H1 (cell line): ENCODE data around the gene SBK2. TPM values are rescaled to one million over a fixed set of nuclear protein-coding genes. Genes with fewer than 3 reads are reported as not detected.

Source experiments
- CTCF ChIA-PET: fragments of 300-600 bp; sonication (Branson Sonifier 250); formaldehyde crosslinking; loops from one replicate; lab custom pipeline; 2021; ENCODE audit not compliant: partially characterized antibody; lab: Charles Lee
- POLR2A ChIA-PET: fragments of 300-600 bp; sonication (Branson Sonifier 250); formaldehyde crosslinking; loops from one replicate; lab custom pipeline; 2021; ENCODE audit warnings: inconsistent platforms; ENCODE audit not compliant: partially characterized antibody; lab: Charles Lee
- DNase-seq, 2 experiments: peaks; one replicate each; pipeline versions ENCODE4 v3.0.0 to v3.0.0-alpha.2; 2010 to 2022; ENCODE audit warnings: low spot score in 2 of 2, low read depth in 1 of 2, mixed read lengths in 1 of 2
- FAIRE-seq: peaks from 2 replicates; lab custom pipeline; 2011; peaks lifted over from hg19 to GRCh38; lab: Jason Lieb, UNC
- H2AFZ ChIP-seq: 2 replicates; pipeline ENCODE4 v1.8.1; 2012; ENCODE audit warnings: low read length, inconsistent platforms
- H2AK5ac ChIP-seq: 2 replicates; pipeline ENCODE4 v1.6.1; 2013; ENCODE audit warnings: low read depth, low read length
- H2BK120ac ChIP-seq: replicated peaks from 2 replicates; pipeline ENCODE3; 2013; ENCODE audit warnings: low read depth, low read length, inconsistent platforms
- H2BK12ac ChIP-seq: 2 replicates; pipeline ENCODE4 v1.6.1; 2013; ENCODE audit warnings: low read depth, low read length
- H2BK15ac ChIP-seq: 2 replicates; pipeline ENCODE4 v1.6.1; 2013; ENCODE audit warnings: low read length
- H2BK20ac ChIP-seq: 2 replicates; pipeline ENCODE4 v1.6.1; 2013; ENCODE audit warnings: low read length
- H2BK5ac ChIP-seq: 2 replicates; pipeline ENCODE4 v1.6.1; 2013; ENCODE audit warnings: low read depth, low read length
- H3K14ac ChIP-seq: 2 replicates; pipeline ENCODE4 v1.6.1; 2013; ENCODE audit warnings: inconsistent platforms; ENCODE audit not compliant: insufficient read length
- H3K18ac ChIP-seq: 2 replicates; pipeline ENCODE4 v1.6.1; 2013; ENCODE audit warnings: low read length; ENCODE audit errors: extremely low read depth
- H3K23ac ChIP-seq: 2 replicates; pipeline ENCODE4 v1.6.1; 2013; ENCODE audit warnings: inconsistent platforms; ENCODE audit not compliant: insufficient read length
- H3K23me2 ChIP-seq: 2 replicates; pipeline ENCODE4 v1.6.1; 2013; ENCODE audit warnings: low read depth, low read length
- H3K27ac ChIP-seq: 2 replicates; pipeline ENCODE4 v1.6.1; 2011; ENCODE audit warnings: low read depth, low read length, inconsistent platforms
- H3K27me3 ChIP-seq, 4 experiments: replicated peaks in 1 of 4; 1 replicate in 1 of 4; 2 replicates in 3 of 4; pipeline versions ENCODE4 v1.6.1 to v1.8.1; 2011 to 2013; ENCODE audit warnings: low read length in 3 of 4, mild to moderate bottlenecking in 3 of 4, inconsistent platforms in 2 of 4, mixed read lengths in 2 of 4, moderate library complexity in 1 of 4; ENCODE audit not compliant: control insufficient read depth in 3 of 4, insufficient read depth in 3 of 4; ENCODE audit errors: extremely low read depth in 1 of 4
- H3K36me3 ChIP-seq, 4 experiments: 2 replicates each; pipeline versions ENCODE4 v1.6.1 to v1.8.1; 2011 to 2013; ENCODE audit warnings: mild to moderate bottlenecking in 4 of 4, low read length in 3 of 4, moderate library complexity in 2 of 4, control low read depth in 1 of 4, inconsistent platforms in 1 of 4; ENCODE audit not compliant: insufficient read depth in 4 of 4, control insufficient read depth in 2 of 4
- H3K4ac ChIP-seq: replicated peaks from 2 replicates; pipeline ENCODE3; 2013; ENCODE audit warnings: low read length, low read depth, mixed read lengths, inconsistent platforms; ENCODE audit not compliant: insufficient read length
- H3K4me1 ChIP-seq, 4 experiments: replicated peaks in 1 of 4; 1 replicate in 1 of 4; 2 replicates in 3 of 4; pipeline versions ENCODE4 v1.6.1 to v1.8.1; 2011 to 2013; ENCODE audit warnings: low read length in 3 of 4, inconsistent platforms in 2 of 4, mixed read lengths in 1 of 4; ENCODE audit not compliant: insufficient read depth in 4 of 4, control insufficient read depth in 3 of 4
- H3K4me2 ChIP-seq, 2 experiments: 2 replicates each; pipeline versions ENCODE4 v1.6.1 to v1.8.1; 2011 to 2013; ENCODE audit warnings: low read depth in 2 of 2, low read length in 2 of 2, control low read depth in 1 of 2, inconsistent platforms in 1 of 2, mild to moderate bottlenecking in 1 of 2; ENCODE audit not compliant: insufficient read depth in 1 of 2
- H3K4me3 ChIP-seq, 4 experiments: fragments of 200-600, 300-600 bp in 1 of 4; sonication (generic), shearing (Covaris generic), sonication (Bioruptor Twin) in 1 of 4; 2 replicates each; pipeline versions ENCODE4 v1.5.1 to v1.8.1; 2011 to 2016; ENCODE audit warnings: low read length in 4 of 4, low read depth in 3 of 4, control low read depth in 2 of 4, inconsistent platforms in 2 of 4, mild to moderate bottlenecking in 2 of 4, mixed read lengths in 1 of 4, moderate library complexity in 1 of 4; ENCODE audit not compliant: insufficient read depth in 2 of 4; ENCODE audit errors: extremely low read depth in 1 of 4
- H3K56ac ChIP-seq: replicated peaks from 2 replicates; pipeline ENCODE3; 2013; ENCODE audit warnings: low read depth, mild to moderate bottlenecking, mixed read lengths, low read length, inconsistent platforms; ENCODE audit not compliant: insufficient read length
- H3K79me1 ChIP-seq: 2 replicates; pipeline ENCODE4 v1.6.1; 2013; ENCODE audit warnings: low read depth, low read length, control low read depth
- H3K79me2 ChIP-seq, 2 experiments: 2 replicates each; pipeline versions ENCODE4 v1.6.1 to v1.8.1; 2012 to 2013; ENCODE audit warnings: low read length in 2 of 2, mild to moderate bottlenecking in 2 of 2, inconsistent platforms in 1 of 2; ENCODE audit not compliant: insufficient read depth in 2 of 2, control insufficient read depth in 1 of 2
- H3K9ac ChIP-seq, 4 experiments: replicated peaks in 1 of 4; 1 replicate in 1 of 4; 2 replicates in 3 of 4; pipeline versions ENCODE4 v1.6.1 to v1.8.1; 2011 to 2013; ENCODE audit warnings: low read depth in 3 of 4, low read length in 3 of 4, control low read depth in 2 of 4, mild to moderate bottlenecking in 2 of 4, moderate library complexity in 2 of 4, inconsistent platforms in 1 of 4; ENCODE audit errors: extremely low read depth in 1 of 4
- H3K9me3 ChIP-seq, 2 experiments: 2 replicates each; pipeline versions ENCODE4 v1.6.1 to v1.8.1; 2012 to 2013; ENCODE audit warnings: mild to moderate bottlenecking in 2 of 2, moderate library complexity in 2 of 2, control low read depth in 1 of 2, inconsistent platforms in 1 of 2, low read depth in 1 of 2, low read length in 1 of 2, mixed read lengths in 1 of 2; ENCODE audit not compliant: insufficient read depth in 2 of 2
- H4K20me1 ChIP-seq, 2 experiments: replicated peaks in 1 of 2; 2 replicates each; pipeline versions ENCODE3 to v1.8.1; 2011 to 2013; ENCODE audit warnings: inconsistent platforms in 2 of 2, low read length in 2 of 2, mild to moderate bottlenecking in 1 of 2; ENCODE audit not compliant: insufficient read depth in 2 of 2, control insufficient read depth in 1 of 2
- H4K5ac ChIP-seq: 2 replicates; pipeline ENCODE4 v1.6.1; 2013; ENCODE audit warnings: low read length, low read depth, mixed read lengths, inconsistent platforms; ENCODE audit not compliant: insufficient read length
- H4K8ac ChIP-seq: 2 replicates; pipeline ENCODE4 v1.8.0; 2013; ENCODE audit warnings: mild to moderate bottlenecking, moderate library complexity, low read length, inconsistent platforms; ENCODE audit not compliant: insufficient read depth; ENCODE audit errors: extremely low read depth
- H4K91ac ChIP-seq: replicated peaks from 2 replicates; pipeline ENCODE3; 2013; ENCODE audit warnings: low read length, mixed read lengths, inconsistent platforms; ENCODE audit not compliant: insufficient read length
- ATF3 ChIP-seq: IDR thresholded peaks from 2 replicates; pipeline ENCODE4 v1.6.1; 2011; ENCODE audit warnings: low read depth, mild to moderate bottlenecking, low read length; ENCODE audit not compliant: insufficient read depth
- CBX5 ChIP-seq: fragments of 300-800, 300-1000 bp; sonication (generic); IDR thresholded peaks from 2 replicates; pipeline ENCODE4 v1.7.1; 2016; ENCODE audit warnings: antibody characterized with exemption, low read length, low read depth
- CHD2 ChIP-seq: IDR thresholded peaks from 2 replicates; pipeline ENCODE4 v1.6.1; 2012; ENCODE audit warnings: low read length, improper control_type of control experiment
- FOSL1 ChIP-seq: IDR thresholded peaks from 2 replicates; pipeline ENCODE4 v1.6.1; 2011; ENCODE audit warnings: mild to moderate bottlenecking, low read depth, low read length, moderate library complexity; ENCODE audit not compliant: insufficient read depth
- MAX ChIP-seq: IDR thresholded peaks from 2 replicates; pipeline ENCODE4 v1.6.1; 2012; ENCODE audit warnings: inconsistent platforms
- NRF1 ChIP-seq: IDR thresholded peaks from 2 replicates; pipeline ENCODE4 v1.6.1; 2011; ENCODE audit warnings: mild to moderate bottlenecking, low read depth, low read length, improper control_type of control experiment
- POU5F1 ChIP-seq: IDR thresholded peaks from 2 replicates; pipeline ENCODE4 v1.6.1; 2011; ENCODE audit warnings: low read depth, mild to moderate bottlenecking, low read length, moderate library complexity
- RAD21 ChIP-seq, 2 experiments: IDR thresholded peaks in 1 of 2; conservative IDR thresholded peaks in 1 of 2; 2 replicates each; pipeline ENCODE4 v1.6.1; 2011; ENCODE audit warnings: low read depth in 2 of 2, low read length in 2 of 2, improper control_type of control experiment in 1 of 2, inconsistent platforms in 1 of 2, mild to moderate bottlenecking in 1 of 2, moderate library complexity in 1 of 2
- RBBP5 ChIP-seq: IDR thresholded peaks from 2 replicates; pipeline ENCODE4 v1.7.1; 2012; ENCODE audit warnings: low read depth, mild to moderate bottlenecking, inconsistent platforms, low read length, moderate library complexity, borderline replicate concordance
- SAP30 ChIP-seq: fragments of 300-600 bp; sonication (generic); IDR thresholded peaks from 2 replicates; pipeline ENCODE4 v1.7.1; 2012; ENCODE audit warnings: low read length, moderate library complexity, mild to moderate bottlenecking, inconsistent platforms; ENCODE audit not compliant: insufficient read depth, insufficient replicate concordance
- SIRT6 ChIP-seq: IDR thresholded peaks from one replicate; pipeline ENCODE4 v1.7.1; 2012; ENCODE audit warnings: low read length, inconsistent platforms
- TAF7 ChIP-seq: optimal IDR thresholded peaks from 2 replicates; pipeline ENCODE3; 2011; ENCODE audit warnings: low read depth, mild to moderate bottlenecking, inconsistent platforms, low read length, moderate library complexity, borderline replicate concordance
- WGBS, 2 experiments: shearing (Covaris generic) in 1 of 2; methylation state at CpG; one replicate each; pipeline versions ENCODE4 v1.1.6 to v1.1.7; 2013 to 2015; ENCODE audit warnings: low lambda C conversion rate in 2 of 2, mixed read lengths in 2 of 2, inconsistent platforms in 1 of 2, low coverage in 1 of 2, missing lambda C conversion rate in 1 of 2; ENCODE audit not compliant: insufficient replicate concordance in 2 of 2, insufficient coverage in 1 of 2, insufficient read length in 1 of 2; ENCODE audit errors: extremely low coverage in 1 of 2, missing lambda C conversion rate in 1 of 2; 5-methylcytosine and 5-hydroxymethylcytosine counted together
- polyA plus RNA-seq, 7 experiments: library from polyadenylated mRNA; depleted of rRNA in 3 of 7; stranded (reverse) in 5 of 7; unstranded in 2 of 7; fragments of >200 nt in 5 of 7; fragments of 200-250 nt in 2 of 7; gene quantifications; 1 replicate in 5 of 7; 2 replicates in 1 of 7; 4 replicates in 1 of 7; pipeline versions ENCODE4 v1.2.1 to v1.2.3, GENCODE V29; 2011 to 2013; ENCODE audit warnings: missing spikeins in 2 of 7, mixed read lengths in 2 of 7
- total RNA-seq: library from RNA; stranded (reverse); fragmentation: NEBNext Ultra II Directional; extraction: Animal tissue kit (Norgen Biotek cat#: 25700); gene quantifications from 2 replicates; pipeline ENCODE4 v1.2.1, GENCODE V29; 2021

Gene SBK2
- total and polyA plus RNA-seq, 2 of the 8 experiments (the other 6 are each of a cell fraction or from before 2014, with no cell fraction given): 3.2 to 4.1 TPM

- Histone ChIP-seq H3K27me3 (peaks cover 5 to 10% (median 7%) of the 10 kb centered on the region in 4 experiments), H3K27ac (no peak overlapping the region), H3K56ac (no peak overlapping the region), H4K5ac (no peak overlapping the region), H3K4me3 (no peak overlapping the region), H2BK15ac (0 out of 2 replicates have a peak overlapping the region, but pooled peaks have one; percentile 65), H4K20me1 (no peaks in the 10 kb centered on the region), H4K91ac (no peak overlapping the region), H2BK20ac (peak overlapping the region; percentile 61; the same call in 1 of the 2 replicates), H3K4me1 (no peaks in the 10 kb centered on the region), H3K18ac (no peak overlapping the region), H3K9me3 (peaks cover 5 to 6% of the 10 kb centered on the region in 2 experiments; a peak in 3 of 4 replicates), H2AFZ (no peak overlapping the region), H3K23me2 (no peaks in the 10 kb centered on the region), H3K79me2 (no peaks in the 10 kb centered on the region), H2AK5ac (0 out of 2 replicates have a peak overlapping the region, but pooled peaks have one; percentile 13), H3K36me3 (peaks cover 0 to under 1% (median 0%) of the 10 kb centered on the region in 4 experiments; a peak in 1 of 8 replicates), H3K9ac (no peak overlapping the region), H3K79me1 (no peaks in the 10 kb centered on the region), H3K4ac (no peak overlapping the region), H3K4me2 (no peak overlapping the region), H3K14ac (no peak overlapping the region), H2BK120ac (no peak overlapping the region), H4K8ac (no peak overlapping the region), H2BK5ac (no peak overlapping the region), H2BK12ac (no peak overlapping the region), H3K23ac (no peak overlapping the region)
- CTCF ChIA-PET: interaction anchor here (0.7 to 2.7 kb wide), 5 partner anchors 12 to 169 kb away, joined by 3 to 11 read pairs (median 3); no protein-coding TSS in a partner anchor
- FAIRE-seq (no peak), DNase-seq (no peak)
- 85% methylated on average over 10 of the region's 10 CpGs; no CpG with 5 or more reads in 1 of the 2 experiments for WGBS, 2 experiments
- POLR2A ChIA-PET: interaction anchor here (0.5 to 1.1 kb wide), 3 partner anchors 10 to 372 kb away, joined by 3 to 4 read pairs (median 3); partner anchors contain the start of gene UBE2S
- TF ChIP-seq RAD21 (IDR thresholded peaks at IDR 0.05 in 1 of 2, conservative IDR thresholded peaks at IDR 0.05 in 1 of 2; ENCODE audit: low read depth in 2 of 2, low read length in 2 of 2): no peak
- TF ChIP-seq TAF7: no peak
- no peak for TF ChIP-seq POU5F1
- TF ChIP-seq NRF1: no peak
- no peak for TF ChIP-seq CHD2
- TF ChIP-seq CBX5: no peak
- TF ChIP-seq RBBP5: no peak
- TF ChIP-seq MAX: no peak
- TF ChIP-seq SAP30: no peak
- TF ChIP-seq FOSL1: no peak
- no peak for TF ChIP-seq ATF3
- TF ChIP-seq SIRT6: no peak
Measured at GRCh38 chr19:55508120-55508519, 28.8 kb downstream of the SBK2 start.
